OCI-LY3 (cell line): Measurements from ENCODE around the gene CTCF.

Experiments used
- CTCF ChIP-seq: fragments of 200-600, 300-600 bp; sonication (generic); IDR thresholded peaks from 2 replicates; pipeline ENCODE4 v1.5.1; 2014; ENCODE audit warnings: antibody characterized with exemption, low read length, low read depth
- EZH2phosphoT487 ChIP-seq: fragments of 200-600 bp; shearing (Covaris generic); IDR thresholded peaks from 2 replicates; pipeline ENCODE4 v1.6.1; 2018; ENCODE audit warnings: antibody characterized with exemption, mixed run types, low read depth

- no peak for TF ChIP-seq CTCF
- TF ChIP-seq EZH2phosphoT487 = no peak
These were observed 34.0 kb upstream of the CTCF start, which contains the start of gene RIPOR1 for GRCh38 chr16:67528222-67528869.
